OCI-LY3 (cell line): ENCODE measurements around the gene BOC.

Source experiments
- CTCF ChIP-seq: fragments of 200-600, 300-600 bp; sonication (generic); IDR thresholded peaks from 2 replicates; pipeline ENCODE4 v1.5.1; 2014; ENCODE audit warnings: antibody characterized with exemption, low read length, low read depth
- EZH2phosphoT487 ChIP-seq: fragments of 200-600 bp; shearing (Covaris generic); IDR thresholded peaks from 2 replicates; pipeline ENCODE4 v1.6.1; 2018; ENCODE audit warnings: antibody characterized with exemption, mixed run types, low read depth

- no peak for TF ChIP-seq CTCF
- no peak for TF ChIP-seq EZH2phosphoT487
Measured at GRCh38 chr3:113210604-113211329, 590 bp upstream of the BOC start.
